HUES64 (cell line): Measurements from ENCODE around the gene LPP.

Source experiments
- H3K27ac ChIP-seq: 2 replicates; pipeline ENCODE4 v1.7.0; 2013; ENCODE audit warnings: low read depth, low read length, inconsistent platforms
- H3K27me3 ChIP-seq: 2 replicates; pipeline ENCODE4 v1.6.1; 2013; ENCODE audit warnings: mild to moderate bottlenecking, low read length; ENCODE audit not compliant: insufficient read depth
- H3K36me3 ChIP-seq: 2 replicates; pipeline ENCODE4 v1.6.1; 2013; ENCODE audit warnings: mild to moderate bottlenecking, low read length; ENCODE audit not compliant: insufficient read depth
- H3K4me1 ChIP-seq: 2 replicates; pipeline ENCODE4 v1.6.1; 2013; ENCODE audit warnings: mild to moderate bottlenecking, low read length, moderate library complexity; ENCODE audit not compliant: insufficient read depth
- H3K4me3 ChIP-seq: 2 replicates; pipeline ENCODE4 v1.5.1; 2013; ENCODE audit warnings: mild to moderate bottlenecking, low read length, moderate library complexity
- H3K9ac ChIP-seq: 2 replicates; pipeline ENCODE4 v1.6.1; 2013; ENCODE audit warnings: mild to moderate bottlenecking, low read depth, low read length
- H3K9me3 ChIP-seq: 2 replicates; pipeline ENCODE4 v1.6.1; 2013; ENCODE audit warnings: low read depth, low read length; ENCODE audit not compliant: insufficient read depth
- WGBS: fragments of 150-250, 120-280 bp; methylation state at CpG from one replicate; pipeline ENCODE4 v1.1.7; 2013; ENCODE audit warnings: missing lambda C conversion rate; 5-methylcytosine and 5-hydroxymethylcytosine counted together

LPP gene

DNA sequence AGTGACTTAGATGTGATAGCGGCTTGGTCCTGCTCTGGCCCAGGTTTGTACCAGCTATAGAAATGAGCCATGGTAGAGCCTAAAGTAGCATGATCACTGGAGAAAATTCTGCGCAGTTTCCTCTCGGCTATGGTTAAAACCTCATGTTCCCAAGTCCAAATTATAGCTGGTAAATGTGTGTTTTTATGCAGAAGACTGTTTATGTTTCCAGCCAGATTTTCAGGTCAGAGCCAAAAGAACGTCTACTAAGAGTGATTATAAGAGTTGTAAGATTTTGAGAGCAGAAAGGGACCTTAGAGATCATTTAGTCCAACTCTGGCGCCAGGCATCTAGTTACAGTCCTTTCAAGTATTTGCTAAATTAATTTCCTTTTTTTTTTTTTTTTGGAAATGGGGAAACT lies 333.7 kb downstream of the LPP start:
- 96% methylated on average over 5 of the region's 5 CpGs for WGBS
- Histone ChIP-seq H3K27ac (no peak overlapping the region), H3K9me3 (no peaks in the 10 kb centered on the region), H3K27me3 (no peaks in the 10 kb centered on the region), H3K9ac (no peak overlapping the region), H3K4me3 (no peak overlapping the region), H3K36me3 (peaks cover 11% of the 10 kb centered on the region; the same call in 1 of the 2 replicates), H3K4me1 (no peaks in the 10 kb centered on the region)

DNA sequence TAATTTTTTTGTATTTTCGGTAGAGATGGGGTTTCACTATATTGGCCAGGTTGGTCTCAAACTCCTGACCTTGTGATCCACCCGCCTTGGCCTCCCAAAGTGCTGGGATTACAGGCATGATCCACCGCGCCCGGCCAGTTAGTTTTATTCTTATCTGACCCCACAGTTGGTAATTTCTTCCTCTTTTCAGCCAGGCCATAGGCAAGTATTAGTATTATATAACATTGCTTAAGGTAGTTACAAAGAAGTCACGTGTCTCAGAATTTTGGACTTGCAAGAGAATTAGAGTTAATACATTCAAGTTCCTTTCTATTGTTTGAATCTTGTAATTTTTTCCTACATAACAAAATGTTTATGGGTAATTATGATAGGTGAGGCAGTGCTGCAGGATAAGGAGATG lies 334.8 kb downstream of the LPP start:
- WGBS = 95% methylated on average over 5 of the region's 6 CpGs
- Histone ChIP-seq H3K27ac (no peak overlapping the region), H3K4me3 (no peak overlapping the region), H3K36me3 (peaks cover 11% of the 10 kb centered on the region; the same call in 1 of the 2 replicates), H3K9ac (no peak overlapping the region), H3K9me3 (no peaks in the 10 kb centered on the region), H3K27me3 (no peaks in the 10 kb centered on the region), H3K4me1 (no peaks in the 10 kb centered on the region)

DNA sequence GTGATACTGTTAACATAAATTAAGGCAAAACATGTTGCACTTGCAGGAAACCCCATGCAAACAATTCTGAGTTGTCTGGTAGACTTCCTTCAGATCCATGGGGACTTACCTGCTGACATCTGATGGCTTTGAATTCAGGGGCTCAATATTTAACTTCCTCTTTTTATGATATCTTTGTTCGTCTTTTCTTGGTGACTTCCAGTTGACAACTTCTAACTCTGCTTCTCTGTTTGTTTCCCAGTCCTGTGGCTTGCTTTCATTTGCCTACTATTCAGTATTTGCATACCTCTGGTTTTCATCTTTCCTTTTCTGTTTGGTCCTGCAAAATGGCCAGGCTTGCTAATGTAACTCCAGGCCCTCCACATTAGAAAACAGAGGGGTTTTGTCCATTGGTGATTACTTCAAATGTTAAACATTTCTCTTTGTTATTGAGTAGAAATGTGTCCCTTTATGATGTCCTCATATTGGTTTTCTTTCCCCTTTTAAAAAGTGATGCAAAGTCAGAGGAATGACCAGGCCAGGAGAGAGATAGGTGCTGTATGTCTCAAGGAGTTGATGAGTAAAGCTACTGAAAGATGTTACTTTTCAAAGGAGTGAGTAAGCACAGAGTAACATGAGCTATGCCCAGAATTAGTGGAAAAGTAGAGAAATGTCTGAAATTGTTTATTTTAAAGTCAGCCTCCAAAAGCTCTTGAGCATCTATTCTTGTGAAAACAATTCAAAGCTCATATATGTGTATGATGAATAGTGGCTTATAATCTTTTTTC lies 335.9 kb downstream of the LPP start:
- H3K27me3 ChIP-seq = no peaks in the 10 kb centered on the region
- WGBS = 89% methylated on average over 1 of the region's 1 CpG
- H3K27ac ChIP-seq = no peak overlapping the region
- peaks cover 6% of the 10 kb centered on the region; the same call in 1 of the 2 replicates for H3K36me3 ChIP-seq
- no peak overlapping the region for H3K4me3 ChIP-seq
- no peaks in the 10 kb centered on the region for H3K4me1 ChIP-seq
- H3K9me3 ChIP-seq = no peaks in the 10 kb centered on the region
- H3K9ac ChIP-seq = no peak overlapping the region

DNA sequence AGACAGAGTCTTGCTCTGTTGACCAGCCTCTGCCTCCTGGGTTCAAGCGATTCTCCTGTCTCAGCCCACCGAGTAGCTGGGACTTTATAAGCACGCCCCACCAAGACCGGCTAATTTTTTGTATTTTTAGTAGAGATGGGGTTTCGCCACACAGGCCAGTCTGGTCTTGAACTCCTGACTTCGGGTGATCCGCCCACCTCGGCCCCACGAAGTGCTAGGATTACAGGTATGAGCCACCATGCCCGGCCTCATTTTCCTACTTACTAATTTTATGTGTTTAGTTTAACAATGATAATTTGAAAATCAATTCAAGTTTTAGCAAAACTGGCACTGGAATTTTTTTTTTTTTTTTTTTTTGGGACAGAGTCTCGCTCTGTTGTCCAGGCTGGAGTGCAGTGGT lies 336.5 kb downstream of the LPP start:
- Histone ChIP-seq H3K36me3 (0 out of 2 replicates have a peak, but pooled peaks cover 2% of the 10 kb centered on the region), H3K27ac (no peak overlapping the region), H3K4me3 (no peak overlapping the region), H3K27me3 (no peaks in the 10 kb centered on the region), H3K9ac (no peak overlapping the region), H3K4me1 (no peaks in the 10 kb centered on the region), H3K9me3 (no peaks in the 10 kb centered on the region)
- WGBS = 96% methylated on average over 10 of the region's 11 CpGs

DNA sequence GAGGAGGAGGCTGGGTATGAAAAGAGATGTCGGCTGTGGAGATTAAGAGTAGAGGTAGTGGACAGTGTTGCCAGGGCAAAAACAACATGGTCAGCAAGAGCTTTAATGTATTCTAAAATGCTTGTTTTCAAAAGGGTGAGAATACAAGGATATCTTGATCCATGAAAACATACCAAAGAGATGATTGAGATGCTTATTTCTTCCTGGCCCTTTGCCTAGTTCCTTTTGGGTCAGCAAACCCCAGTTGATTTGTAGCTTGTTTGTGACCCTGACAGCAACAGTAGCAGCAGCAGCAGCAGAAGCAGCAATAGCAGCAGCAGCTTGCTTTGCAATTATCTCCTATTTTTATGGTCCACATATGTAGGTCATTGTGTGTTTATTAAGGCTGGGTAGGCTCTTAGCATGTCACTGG lies 337.3 kb downstream of the LPP start:
- 91% methylated on average over 1 of the region's 1 CpG for WGBS
- Histone ChIP-seq H3K4me3 (no peak overlapping the region), H3K4me1 (no peaks in the 10 kb centered on the region), H3K27me3 (no peaks in the 10 kb centered on the region), H3K9me3 (no peaks in the 10 kb centered on the region), H3K27ac (no peak overlapping the region), H3K9ac (no peak overlapping the region), H3K36me3 (no peaks in the 10 kb centered on the region)

DNA sequence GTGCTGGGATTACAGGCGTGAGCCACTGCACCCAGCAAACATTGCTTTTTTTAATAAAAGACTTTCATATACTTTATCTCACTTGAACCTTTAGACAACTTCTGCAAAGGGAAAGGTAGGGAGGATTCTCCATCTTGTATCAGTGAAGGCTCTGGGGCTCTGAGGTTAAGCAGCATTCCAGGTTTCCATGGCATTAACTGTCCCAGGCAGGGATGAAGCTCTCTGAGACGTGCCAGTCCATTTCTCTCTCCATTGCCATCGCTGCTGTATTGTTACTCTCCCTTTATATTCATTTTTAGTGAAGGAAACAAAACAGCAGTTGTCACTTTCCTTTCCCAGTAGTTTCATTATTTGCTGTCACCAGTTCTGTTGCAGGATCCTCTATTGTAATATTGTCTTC lies 342.4 kb downstream of the LPP start:
- WGBS = 93% methylated on average over 3 of the region's 3 CpGs
- no peaks in the 10 kb centered on the region for H3K27me3 ChIP-seq
- no peaks in the 10 kb centered on the region for H3K9me3 ChIP-seq
- no peaks in the 10 kb centered on the region for H3K4me1 ChIP-seq
- no peak overlapping the region for H3K4me3 ChIP-seq
- no peak overlapping the region for H3K27ac ChIP-seq
- H3K36me3 ChIP-seq = no peaks in the 10 kb centered on the region
- no peak overlapping the region for H3K9ac ChIP-seq

DNA sequence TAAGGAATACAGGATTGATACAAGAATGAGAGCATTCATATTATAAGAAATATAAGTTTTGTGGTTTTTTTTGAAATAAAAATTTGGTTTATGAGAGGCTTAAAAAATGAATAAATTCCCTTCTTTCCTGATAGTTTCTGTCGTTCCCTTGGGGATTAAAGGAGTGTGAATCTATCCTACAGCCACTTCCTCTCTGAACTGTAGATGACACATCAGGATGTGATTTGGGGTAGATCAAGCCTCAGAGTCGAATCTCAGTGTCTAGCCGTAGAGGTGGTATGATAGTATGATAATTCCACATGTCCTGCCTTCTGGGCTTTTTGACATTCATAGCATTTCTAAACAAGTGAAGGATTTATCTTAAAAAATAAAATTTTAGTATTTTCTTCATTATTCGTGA lies 343.1 kb downstream of the LPP start:
- no peak overlapping the region for H3K9ac ChIP-seq
- H3K4me1 ChIP-seq = no peaks in the 10 kb centered on the region
- no peaks in the 10 kb centered on the region for H3K27me3 ChIP-seq
- no peak overlapping the region for H3K4me3 ChIP-seq
- WGBS = no CpG with 5 or more reads among the region's 4 CpGs
- no peak overlapping the region for H3K27ac ChIP-seq
- H3K9me3 ChIP-seq = peaks cover 1% of the 10 kb centered on the region; the same call in 1 of the 2 replicates
- no peaks in the 10 kb centered on the region for H3K36me3 ChIP-seq

DNA sequence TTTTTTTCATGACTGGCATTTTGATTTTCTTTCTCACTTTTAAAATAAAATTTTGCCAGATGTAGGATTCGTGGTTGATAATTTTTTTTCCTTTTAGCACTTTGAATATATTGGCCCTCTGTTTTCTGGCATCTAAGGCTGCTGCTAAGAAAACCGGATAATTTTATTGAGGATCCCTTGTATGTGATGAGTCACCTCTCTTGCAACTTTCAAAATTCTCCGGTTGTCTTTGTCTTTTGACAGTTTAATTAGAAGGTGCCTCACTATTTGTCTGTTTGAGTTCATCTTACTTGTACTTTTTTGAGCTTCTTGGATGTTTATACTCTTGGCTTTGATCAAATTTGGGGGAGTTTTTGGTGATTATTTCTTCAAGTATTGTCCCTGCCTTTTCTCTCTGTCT lies 349.7 kb downstream of the LPP start:
- Histone ChIP-seq H3K36me3 (no peaks in the 10 kb centered on the region), H3K4me3 (no peak overlapping the region), H3K4me1 (0 out of 2 replicates have a peak, but pooled peaks cover 4% of the 10 kb centered on the region), H3K9me3 (peaks cover 16% of the 10 kb centered on the region; the same call in 1 of the 2 replicates), H3K9ac (no peak overlapping the region), H3K27ac (no peak overlapping the region), H3K27me3 (no peaks in the 10 kb centered on the region)
- 48% methylated on average over 2 of the region's 3 CpGs for WGBS

DNA sequence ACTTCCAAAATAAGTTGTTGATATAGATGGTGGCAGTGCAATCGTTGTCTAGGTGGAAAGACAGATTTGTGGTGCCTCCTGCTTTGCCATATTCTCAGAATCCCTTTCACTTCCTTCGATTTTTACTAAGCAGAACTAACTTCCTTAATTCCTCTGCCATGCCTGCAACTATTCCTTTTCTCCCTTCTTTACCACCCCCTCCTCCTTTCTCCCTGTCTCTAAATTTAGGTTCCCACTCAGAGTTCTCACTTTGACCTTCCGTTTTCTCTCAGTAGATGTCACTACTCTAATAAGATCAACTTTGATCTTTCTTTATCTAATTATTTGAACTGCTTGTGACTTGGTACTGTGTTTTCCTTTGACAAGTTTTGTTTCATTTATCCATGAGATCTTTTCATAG lies 351.2 kb downstream of the LPP start:
- H3K27ac ChIP-seq = no peak overlapping the region
- no peak overlapping the region for H3K4me3 ChIP-seq
- H3K4me1 ChIP-seq = 0 out of 2 replicates have a peak, but pooled peaks cover 4% of the 10 kb centered on the region
- no peaks in the 10 kb centered on the region for H3K36me3 ChIP-seq
- 89% methylated on average over 2 of the region's 3 CpGs for WGBS
- peaks cover 16% of the 10 kb centered on the region; the same call in 1 of the 2 replicates for H3K9me3 ChIP-seq
- H3K27me3 ChIP-seq = no peaks in the 10 kb centered on the region
- H3K9ac ChIP-seq = no peak overlapping the region

DNA sequence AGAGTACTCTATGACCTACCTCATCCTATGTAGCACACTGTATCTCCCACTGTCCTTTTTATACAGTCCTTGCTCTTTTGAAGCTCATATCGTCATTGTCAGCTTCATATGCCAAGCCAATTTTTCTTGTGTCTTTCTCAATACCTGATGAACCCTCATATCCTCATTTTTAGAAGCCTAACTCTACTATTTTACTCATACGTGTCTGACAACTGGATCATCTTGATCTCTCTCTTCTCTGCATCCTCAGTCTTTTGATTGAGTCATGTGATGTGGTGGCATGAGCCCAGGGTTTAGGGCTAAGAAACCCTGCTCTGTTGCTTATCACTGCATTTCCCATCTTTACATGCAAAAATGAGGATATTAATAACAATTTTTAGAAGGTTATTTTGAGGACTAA lies 352.0 kb downstream of the LPP start:
- WGBS = 88% methylated on average over 2 of the region's 2 CpGs
- H3K9me3 ChIP-seq = peaks cover 16% of the 10 kb centered on the region; the same call in 1 of the 2 replicates
- no peak overlapping the region for H3K4me3 ChIP-seq
- no peaks in the 10 kb centered on the region for H3K36me3 ChIP-seq
- no peaks in the 10 kb centered on the region for H3K27me3 ChIP-seq
- no peak overlapping the region for H3K9ac ChIP-seq
- no peak overlapping the region for H3K27ac ChIP-seq
- 0 out of 2 replicates have a peak, but pooled peaks cover 4% of the 10 kb centered on the region for H3K4me1 ChIP-seq

DNA sequence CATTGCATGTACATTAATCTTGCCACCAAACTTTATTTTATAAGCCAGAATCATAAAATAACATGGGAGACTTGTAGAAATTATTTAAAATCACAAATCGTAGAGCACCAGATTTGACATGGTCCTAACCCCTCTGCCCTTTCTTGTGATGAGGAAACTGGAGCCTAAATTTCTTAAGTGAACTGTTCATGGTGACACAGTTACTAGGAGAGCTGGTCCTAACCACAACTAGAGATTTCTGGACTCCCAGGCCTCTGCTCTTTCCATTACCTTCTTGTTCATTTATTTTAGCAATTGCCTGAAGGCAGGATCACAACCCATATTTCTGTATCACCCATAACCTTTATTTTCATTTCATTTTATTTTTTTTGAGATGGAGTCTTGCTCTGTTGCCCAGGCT lies 352.5 kb downstream of the LPP start:
- no peak overlapping the region for H3K4me3 ChIP-seq
- H3K9me3 ChIP-seq = peaks cover 16% of the 10 kb centered on the region; the same call in 1 of the 2 replicates
- H3K9ac ChIP-seq = no peak overlapping the region
- no peaks in the 10 kb centered on the region for H3K36me3 ChIP-seq
- no peaks in the 10 kb centered on the region for H3K27me3 ChIP-seq
- H3K27ac ChIP-seq = no peak overlapping the region
- WGBS = 100% methylated on average over 1 of the region's 1 CpG
- peaks cover 6% of the 10 kb centered on the region; the same call in 1 of the 2 replicates for H3K4me1 ChIP-seq
